Measurements from ENCODE around the gene B9D1.

B9D1 gene

DNA sequence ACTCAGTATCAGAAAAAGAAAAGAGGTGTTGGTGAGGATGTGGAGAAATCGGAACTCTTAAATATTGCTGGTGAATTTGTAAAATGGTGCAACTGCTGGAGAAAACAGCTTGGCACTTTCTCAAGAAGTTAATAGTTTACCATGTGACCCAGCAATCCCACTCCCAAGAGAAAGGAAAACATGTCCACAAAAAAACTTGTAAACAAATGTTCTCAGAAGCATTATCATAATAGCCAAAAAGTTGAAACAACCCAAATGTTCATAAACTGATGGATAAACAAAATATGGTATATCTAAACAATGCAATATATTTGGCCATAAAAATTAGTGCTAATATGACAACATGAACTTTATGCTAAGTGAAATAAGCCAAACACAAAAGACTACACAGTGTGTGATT is 13.2 kb upstream of the B9D1 start:
- DNase-seq = no peak

DNA sequence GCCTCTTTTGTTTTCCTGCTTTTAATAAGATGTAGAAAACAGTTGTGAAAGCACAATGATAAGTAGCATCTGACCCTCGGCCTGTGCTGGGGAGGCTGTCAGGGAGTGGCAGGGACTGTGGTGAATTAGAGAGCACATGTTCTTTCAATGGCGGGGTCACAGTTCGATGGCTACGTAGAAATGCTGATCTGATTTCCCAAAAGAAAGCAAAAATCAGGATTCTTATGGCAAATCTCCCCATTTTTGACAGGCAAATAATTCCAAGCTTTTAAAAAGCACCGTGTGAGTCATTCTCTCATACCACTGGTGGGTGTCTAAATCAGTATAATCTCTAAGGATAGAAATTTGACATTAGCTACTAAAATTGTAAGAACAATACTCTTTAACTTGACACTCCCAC is 11.6 kb upstream of the B9D1 start:
- no peak for DNase-seq

DNA sequence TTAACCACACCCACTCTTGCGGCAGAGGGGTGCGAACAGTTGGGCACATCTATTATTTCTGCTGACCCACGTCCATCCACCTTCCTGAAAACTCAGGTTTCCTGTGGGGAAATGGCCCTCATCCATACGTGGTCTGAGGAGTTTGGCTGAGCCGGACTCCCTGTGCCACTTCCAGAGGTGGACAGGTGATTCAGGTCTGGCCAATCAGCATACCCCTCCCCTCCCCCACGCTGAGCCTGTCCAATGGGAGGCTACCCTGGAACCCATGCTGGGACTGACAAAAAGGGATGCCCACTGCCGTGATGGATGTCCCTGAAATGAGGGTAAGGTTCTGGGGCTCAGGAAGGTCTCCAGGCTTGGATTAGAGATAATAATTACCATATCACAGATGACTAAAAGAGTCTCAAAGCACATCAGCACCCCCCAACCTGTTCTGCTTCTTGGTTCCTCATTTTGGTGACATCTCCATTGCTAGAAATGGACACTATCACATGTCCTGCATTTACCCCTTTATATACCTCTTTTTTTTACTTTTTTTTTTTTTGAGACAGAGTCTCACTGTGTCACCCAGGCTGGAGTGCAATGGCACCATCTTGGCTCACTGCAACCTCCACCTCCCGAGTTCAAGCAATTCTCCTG is 10.5 kb upstream of the B9D1 start:
- DNase-seq = no peak

DNA sequence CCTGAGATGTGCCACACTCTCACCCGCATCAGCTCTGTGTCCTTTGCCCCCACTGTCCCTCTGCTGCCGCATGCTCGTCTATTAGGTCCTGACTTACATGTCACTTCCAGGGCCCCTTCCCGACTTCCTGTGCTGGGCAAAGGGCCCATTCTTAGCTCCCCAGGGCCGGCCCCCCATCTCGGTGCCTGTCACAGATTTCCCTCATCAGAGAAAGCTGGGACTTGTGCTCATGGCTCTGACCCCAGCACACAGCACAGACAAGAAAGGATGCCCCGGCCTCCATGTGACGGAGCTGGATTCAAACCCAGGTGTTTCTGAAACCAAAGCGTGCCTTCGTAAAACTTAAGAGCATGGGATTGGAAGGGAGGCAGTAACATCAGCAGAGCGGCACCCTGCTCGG is 9.9 kb upstream of the B9D1 start:
- no peak for DNase-seq

DNA sequence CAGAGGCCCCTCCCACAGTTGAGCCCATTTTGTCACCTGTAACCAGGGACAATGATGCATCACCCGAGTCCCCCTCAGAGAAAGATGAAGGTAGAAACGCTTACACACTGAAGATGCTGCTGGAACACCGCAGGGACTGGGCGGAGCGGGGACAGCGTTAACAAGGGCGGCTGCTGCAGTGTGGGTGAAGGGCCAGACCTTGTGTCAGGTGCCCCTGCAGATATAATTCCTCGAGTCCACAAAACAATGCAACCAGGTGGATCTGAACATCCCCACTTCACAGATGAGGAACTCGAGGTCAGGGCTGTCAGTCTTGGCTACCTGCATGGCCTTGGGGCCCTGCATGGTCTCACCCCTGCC is 9.5 kb upstream of the B9D1 start:
- no peak for DNase-seq

DNA sequence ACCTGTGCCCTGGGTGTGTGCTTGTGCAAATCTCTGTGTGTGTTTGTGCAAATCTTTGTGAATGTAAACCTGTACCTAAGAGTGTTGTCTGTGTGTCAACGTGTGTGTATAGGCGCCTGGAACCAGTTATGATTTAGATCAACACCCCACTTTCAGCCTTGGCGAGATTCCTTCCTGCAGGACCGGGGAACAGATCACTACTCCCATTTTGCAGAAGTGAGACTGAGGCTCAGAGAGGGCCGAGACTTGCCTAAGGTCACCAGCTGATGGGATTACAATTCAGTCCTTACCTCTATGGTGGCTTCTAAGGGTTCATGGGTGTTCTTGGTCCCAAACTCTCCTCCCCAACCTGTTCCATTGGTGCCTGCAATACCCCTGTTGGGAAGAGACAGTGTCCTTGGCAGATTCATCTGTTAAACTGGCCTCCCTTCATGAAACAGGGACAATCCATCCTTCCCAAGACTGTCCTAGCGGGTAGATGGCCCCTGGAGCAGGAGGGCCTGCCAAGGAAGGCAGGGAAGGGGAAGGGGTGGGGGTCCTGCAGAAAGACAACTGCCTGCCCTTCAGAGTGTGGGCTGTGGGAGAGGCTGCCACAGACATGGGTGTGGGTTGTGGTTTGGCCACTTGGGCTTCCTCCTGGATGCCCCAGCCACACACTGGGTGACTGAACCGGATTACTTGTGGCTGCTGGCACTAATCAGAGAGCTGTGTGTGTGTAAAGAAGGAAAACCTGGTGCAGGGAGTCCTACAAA is 8.9 kb upstream of the B9D1 start:
- DNase-seq = no peak

DNA sequence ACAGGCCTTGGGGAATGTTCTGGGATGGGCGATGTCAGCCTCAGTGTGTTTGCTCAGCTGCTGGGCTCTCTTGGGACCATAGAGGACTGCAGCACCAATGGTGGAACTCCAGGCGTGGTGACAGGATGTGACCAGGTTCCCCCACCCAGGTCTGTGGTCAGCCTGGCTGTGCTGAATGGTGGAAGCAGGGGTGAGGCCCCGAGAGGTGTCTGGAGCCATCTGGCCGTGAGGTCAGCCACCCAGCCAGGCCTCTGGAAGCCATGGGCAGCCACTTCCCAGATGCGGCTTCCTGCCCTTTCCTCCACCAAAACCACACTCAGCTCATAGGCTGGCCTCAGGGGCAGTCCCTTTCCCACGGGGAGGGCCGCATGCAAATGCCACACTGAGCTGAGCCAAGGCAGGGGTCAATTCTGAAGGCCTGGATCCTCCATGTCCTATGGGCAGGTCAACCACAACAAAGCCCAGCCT is 8.0 kb upstream of the B9D1 start:
- no peak for DNase-seq

DNA sequence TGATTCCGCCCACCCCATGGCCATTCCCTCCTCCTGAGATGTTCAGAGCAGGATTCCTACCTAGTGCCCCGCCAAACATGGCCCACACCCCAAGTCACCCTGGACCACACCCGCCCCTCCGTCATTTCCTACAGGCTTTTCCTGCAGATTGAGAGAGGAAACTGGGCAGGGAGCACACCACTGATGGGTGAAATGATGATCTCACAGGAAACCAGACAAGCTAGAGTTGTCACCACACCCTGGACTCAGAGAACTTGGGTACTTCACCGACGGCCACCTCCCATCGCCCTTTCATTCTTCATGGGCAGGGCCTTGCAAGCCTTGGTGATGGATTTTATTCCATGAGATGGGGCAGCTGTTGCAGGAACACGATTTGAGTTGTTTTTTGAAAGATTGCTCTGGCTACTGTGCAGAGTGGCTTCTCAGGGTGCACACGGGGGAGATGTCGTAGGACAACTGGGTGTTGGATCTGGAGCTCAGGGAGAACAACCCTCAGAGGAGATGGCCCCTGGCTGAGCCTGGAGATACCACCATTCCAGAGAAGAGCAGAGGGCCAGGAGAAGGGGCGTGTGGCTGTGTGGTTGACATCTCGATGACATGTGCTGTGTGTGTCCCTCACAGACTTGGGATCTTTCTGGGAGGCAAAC is 7.4 kb upstream of the B9D1 start:
- DNase-seq = no peak

DNA sequence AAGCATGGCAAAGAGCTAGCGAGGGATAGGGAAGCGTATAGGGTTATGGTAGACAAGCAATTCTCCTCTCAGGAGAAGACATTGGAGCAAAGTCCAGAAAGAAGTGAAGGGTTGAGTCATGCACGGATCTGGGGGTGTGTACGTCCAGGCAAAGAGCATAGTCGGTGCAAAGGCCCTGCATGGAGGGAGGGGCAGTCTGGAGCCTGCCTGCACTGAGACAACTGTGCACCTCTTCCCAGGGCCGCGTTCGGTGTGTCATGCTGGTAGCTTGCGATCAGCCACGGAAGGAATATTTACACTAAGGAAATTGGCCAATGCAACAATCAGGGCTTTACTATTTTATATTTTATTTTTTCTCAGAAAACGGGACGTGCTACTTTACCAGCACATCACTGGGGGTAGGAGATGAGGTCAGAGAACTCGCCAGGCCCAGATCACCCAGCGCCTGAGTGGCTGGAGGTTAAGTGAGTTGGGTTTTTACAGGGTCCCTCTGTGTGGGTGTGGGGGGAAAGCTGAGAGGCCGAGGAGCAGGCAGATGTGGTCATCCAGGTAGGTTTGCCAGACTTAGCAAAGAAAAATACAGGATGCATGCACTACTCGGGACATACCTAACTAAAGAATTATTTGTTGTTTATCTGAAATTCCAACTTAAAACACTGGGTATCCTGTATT is 6.7 kb upstream of the B9D1 start:
- DNase-seq = no peak

DNA sequence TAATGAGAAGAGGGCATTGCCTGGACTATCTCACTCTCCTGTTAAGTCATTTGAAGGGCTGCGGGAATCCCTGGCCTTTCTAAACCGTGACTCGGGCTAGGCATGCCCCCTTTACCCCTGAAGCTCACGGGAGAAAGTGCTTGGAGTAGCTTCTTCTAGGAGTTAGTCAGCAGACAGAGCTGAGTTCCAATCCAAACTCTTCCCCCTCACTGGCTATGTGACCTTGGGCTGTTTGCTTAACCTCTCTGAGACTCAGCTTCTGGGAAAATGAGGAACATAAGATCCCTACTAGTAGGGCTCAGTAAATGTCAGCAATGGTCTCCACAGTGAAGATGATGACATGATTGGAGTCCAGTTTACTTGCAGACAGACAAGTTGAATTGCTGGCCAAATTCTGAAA is 5.7 kb upstream of the B9D1 start:
- no peak for DNase-seq

DNA sequence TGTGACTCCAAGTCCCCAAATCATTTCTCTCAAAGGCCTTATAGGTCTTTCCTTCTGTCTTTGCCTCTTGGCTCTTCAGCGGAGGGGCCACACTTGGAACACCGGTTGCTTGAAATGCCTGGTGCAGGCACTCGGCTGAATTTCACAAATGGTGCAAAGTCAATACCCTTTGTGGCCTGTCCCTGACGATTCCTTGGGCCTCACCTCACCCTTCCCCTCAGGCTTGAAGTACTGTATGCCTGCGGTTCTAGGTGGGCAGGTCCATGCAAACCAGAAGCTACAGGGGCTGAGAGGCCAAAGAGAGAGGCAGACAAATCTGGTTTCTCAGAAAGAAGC is 4.1 kb upstream of the B9D1 start:
- DNase-seq = no peak

DNA sequence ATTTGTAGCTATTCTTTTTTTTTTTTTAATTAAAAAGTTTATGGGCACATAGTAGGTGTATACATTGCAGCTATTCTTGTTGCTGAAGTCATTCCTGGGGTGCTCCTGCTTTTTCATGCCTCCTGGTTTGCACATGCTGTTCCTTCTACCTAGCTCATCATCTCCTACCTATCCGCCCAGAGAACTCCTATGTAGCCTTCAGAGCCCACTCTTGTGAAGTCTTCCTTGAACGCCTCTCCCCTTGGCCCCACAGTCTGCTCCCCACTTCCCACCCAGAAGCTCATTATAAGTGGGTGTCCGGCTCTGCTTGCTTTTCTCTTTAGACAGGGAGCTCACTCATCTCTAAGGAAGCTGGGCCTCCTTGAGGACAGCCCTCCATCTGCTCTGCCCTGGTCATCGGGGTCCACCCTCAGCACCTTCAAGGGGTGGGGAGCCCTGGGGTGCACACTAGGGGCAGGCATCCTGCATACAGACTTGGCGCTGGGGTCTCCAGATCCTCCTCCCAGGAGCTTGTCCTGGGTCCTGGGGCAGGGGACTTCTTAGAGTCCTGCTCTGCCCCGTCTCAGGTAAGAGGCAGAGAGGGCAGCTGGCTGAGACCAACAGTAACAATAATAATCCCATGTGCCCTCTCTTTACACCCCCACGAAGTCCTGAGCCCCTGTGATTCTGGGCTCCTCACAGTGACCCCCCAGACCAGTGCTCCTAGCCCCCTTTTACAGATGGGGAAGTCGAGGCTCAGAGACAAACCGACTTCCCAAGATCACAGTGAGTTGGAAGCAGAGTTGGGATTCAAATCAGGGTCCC is 3.5 kb upstream of the B9D1 start:
- no peak for DNase-seq

DNA sequence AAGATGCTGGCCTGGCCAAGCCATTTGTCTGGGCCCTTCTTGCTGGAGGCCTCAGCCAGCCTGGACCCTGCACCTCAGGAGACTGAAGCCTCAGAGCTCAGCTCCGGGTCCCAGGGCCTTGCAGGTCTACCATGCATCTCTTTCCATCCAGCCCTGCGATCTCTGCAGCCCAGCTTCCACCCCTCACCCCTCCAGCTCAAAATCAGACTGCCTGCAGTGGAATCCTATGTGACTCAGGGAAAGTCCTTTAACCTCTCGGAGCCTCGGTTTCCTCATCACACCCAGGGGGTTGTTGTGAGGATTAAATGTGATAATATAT is 2.9 kb upstream of the B9D1 start:
- no peak for DNase-seq

DNA sequence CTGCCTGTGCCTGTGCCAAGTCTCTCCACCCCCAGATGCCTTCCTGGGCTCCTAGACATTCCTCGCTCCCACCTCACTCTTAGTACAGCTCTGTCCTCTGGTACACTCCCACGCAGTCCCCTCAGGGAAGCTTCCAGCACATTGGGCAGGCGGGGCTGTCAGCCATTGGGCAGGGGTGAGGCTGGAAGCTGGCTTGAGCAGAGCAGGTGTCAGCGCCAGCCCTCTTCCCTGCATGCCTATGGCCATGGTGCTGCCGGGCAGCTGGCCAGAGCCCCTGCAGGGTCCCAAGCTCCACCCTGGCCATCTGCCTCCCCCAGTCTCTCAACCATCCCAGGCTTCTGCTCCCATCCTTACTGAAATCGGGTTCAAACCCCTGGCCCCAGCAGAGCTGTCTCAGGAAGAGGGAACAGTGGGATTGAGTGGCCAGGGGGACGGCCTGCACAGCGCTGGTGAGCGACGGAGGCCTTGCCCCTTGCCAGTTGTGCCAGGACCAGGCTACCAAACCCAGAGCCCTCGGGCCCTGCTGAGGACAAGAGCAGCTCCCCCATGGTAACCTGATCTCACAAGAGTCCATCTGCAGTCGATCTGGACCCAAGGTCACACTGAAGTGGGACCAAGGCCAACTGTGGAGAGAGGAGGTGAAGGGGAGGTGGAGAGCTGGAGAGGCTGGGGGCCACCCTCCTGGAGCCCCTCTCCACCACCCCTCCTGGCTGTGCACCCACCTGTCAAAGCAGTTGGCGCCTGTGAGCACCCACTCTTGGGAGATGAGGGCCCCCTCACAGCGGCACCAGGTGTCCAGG is 2.4 kb upstream of the B9D1 start:
- no peak for DNase-seq

DNA sequence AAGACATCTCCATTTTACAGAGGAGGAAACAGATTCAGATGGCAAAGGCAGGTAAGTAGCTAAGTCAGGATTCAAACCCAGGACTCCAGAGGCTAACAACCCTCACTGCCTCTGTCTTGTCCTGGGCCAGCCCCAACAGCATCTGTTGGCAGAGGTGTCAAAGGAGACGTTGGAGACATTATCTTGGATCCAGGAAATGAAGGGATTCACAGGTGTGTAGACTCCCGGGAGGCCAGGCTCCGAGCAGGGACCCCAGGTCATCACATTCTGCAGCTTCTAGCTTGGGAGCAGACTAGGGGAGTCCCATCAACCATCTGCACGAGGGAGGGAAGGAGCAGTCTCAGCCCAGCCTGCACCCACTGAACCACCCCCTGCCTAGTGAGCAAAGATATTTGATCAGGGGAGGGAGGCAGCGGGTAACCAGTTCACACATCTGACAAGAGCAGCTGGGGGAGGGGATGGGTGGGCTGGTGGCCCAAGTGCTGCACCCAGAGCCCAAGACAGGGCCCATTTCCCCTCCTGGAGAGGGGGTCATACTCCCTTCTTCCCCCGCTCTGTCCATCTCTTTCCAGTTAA is 1.0 kb upstream of the B9D1 start:
- DNase-seq = no peak

DNA sequence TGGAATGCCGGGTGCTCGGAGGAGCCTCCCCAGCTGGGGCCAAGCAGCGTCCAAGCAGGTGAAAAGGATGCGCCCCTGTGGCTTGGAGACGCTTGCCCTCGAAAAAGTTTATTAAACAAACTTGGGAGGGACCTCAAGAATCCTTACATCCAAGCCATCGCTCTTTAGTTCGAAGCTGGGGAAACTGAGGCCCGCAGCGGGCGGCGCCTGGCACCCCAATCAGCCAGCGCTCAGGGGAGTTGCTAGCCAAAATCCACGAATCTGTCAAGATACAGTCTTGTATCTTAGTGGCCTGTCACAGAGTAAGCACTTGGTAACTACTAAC is 553 bp upstream of the B9D1 start:
- DNase-seq = no peak

DNA sequence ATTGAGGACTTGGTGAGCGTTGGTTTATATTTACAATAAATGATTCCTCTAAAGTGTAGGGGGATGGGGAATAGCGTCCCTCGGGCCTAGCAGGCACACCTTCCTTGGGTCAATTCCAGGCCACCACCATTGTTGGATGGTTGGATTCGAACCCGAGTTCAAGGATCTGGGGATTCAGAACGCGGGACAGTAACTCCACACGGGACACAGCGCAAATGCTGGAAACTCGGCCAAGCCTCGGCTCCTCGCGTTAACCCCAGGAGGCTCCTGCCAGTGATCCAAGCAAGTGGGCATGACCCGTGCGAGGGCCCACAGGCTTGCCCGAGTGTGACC is 613 bp downstream of the B9D1 start:
- DNase-seq = no peak

DNA sequence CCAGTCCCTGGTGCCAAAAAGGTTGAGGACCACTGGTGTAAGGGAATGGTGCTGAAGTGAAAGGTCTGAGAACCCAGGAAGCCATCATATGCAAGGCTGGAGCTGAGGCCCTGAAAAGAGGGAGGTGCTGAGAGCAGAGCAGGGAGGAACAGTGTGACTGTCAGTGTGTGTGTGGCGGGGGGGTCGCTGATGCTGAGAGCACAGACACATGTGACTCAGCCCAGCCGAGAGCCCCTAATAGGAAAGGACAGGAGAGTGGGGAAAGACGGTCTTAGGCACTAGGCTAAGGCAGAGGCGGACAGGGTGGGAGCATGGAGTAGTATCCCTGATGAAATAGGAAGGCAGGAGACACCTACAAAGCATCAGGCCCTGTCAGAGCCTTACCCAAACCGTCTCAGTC is 1.2 kb downstream of the B9D1 start:
- DNase-seq = no peak

DNA sequence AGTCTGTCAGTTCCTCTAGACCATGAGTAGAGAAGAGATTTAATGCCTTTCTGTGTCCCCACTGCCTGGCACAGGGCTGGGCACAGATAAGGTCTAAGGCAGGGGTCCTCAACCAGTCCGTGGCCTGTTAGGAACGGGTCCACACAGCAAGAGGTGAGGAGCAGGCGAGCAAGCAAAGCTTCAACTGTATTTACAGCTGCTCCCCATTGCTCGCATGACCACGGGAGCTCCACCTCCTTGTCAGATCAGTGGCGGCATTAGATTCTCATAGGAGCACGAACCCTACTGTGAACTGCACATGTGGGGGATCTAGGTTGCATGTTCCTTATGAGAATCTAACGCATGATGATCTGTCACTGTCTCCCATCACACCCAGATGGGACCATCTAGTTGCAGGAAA is 1.8 kb downstream of the B9D1 start:
- no peak for DNase-seq

DNA sequence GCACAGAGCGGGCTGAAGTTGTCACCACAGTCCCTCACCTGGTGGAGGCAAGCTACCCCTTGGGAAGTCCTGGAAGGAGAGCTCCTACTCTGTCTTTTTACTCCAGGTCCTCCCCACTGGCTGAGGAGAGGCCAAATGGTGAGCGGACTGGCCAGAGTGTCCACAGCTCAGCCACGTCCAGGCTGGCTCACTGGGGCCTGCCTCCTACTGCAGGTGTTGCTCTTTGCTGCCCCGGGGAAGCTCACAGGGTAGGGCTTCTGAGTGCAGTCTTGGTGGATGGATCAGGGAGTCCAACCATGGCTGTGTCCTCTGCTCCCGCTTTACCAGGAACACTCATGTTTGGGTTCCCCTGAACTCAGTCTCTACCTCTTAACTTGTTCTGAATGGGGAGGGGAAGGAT is 2.7 kb downstream of the B9D1 start:
- no peak for DNase-seq

DNA sequence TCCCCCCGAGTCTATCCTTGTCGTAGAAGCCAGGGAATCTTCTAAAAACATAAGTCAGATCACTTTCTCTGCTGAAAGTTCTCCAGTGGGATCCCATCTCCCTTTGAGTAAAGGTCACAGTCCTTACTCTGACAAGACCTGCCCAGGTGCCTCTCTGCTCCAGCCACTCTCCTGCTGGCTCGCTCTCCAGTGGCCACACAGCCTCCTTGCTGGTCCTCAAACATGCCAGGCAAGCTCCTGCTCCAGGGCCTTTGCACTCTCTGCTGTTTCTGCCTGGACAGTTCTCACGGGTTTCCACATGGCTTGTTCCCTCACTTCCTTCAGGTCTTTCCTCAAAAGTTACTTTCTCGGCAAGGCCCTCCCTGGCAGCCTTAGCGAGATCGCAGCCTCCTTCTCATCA is 3.4 kb downstream of the B9D1 start:
- no peak for DNase-seq

DNA sequence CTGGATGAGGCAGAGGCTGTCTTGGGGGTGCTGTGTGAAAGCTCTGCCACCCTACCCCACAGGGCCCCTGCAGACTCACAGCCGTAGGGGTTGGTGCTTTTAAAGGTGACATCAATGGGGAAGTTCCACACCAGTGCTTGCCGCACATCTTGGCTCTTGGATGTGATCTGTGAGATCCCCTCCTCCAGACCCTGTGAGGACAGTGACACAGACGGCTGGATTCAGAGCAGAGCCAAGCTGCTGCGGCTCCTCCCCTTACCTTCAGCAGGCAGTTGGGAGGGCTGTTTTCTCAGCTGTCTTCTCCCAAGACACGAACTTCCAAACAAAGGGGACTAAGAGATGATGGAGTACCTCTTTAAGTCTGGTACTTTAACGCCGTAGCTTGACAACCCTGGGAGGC is 4.8 kb downstream of the B9D1 start:
- no peak for DNase-seq

DNA sequence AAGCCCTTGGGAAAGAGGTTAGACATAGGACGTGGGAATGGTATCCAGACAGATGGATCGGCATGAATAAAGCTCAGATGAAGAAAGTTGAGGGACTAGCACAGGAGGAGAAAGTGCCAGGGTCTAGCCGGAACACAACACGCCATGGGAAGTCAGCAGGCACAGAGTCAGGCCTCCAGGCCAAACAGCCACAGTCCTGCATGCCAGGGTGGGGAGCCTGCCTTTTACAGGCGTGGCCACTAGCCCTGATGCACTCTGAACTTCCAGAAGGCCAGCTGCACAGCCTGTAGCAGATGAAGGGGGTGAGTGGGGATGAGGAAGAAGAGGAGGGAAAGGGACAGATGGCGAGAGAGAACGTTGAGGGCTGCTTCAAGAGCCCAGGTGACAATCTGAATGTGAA is 5.2 kb downstream of the B9D1 start:
- no peak for DNase-seq

All from DMS79 treated with DMSO at 0.1 percent for 48 hours (cell line).